ENCODE measurements around the gene RIN3. TPM values are rescaled to one million over a fixed set of nuclear protein-coding genes. Genes with fewer than 3 reads are reported as not detected.

Gene RIN3
- polyA plus RNA-seq, 3 donors, result 42.8 to 144 (median 54.6) TPM

GRCh38 chr14:92731622-92732115, 218.1 kb downstream of the RIN3 start:
- Mint-ChIP-seq H3K36me3 (peaks cover 2 to 11% of the 10 kb centered on the region in 2 donors), H3K27me3 (ENCODE audit: low read depth in 3 of 3) (peaks cover 9 to 44% (median 37%) of the 10 kb centered on the region in 3 donors), H3K27ac (peak overlapping the region in 1 of 7 donors; percentile 59), H3K4me3 (peak overlapping the region in 1 of 2 donors; percentile 61), H3K4me1 (peaks cover 24% of the 10 kb centered on the region), H3K9me3 (peaks cover 8 to 19% (median 13%) of the 10 kb centered on the region in 7 donors)
- no peak overlapping the region for H3K9ac ChIP-seq (ENCODE audit: insufficient read depth, low read length, poor library complexity, severe bottlenecking)
- H4K20me1 ChIP-seq (ENCODE audit: insufficient read depth, low read length), result no peaks in the 10 kb centered on the region
- intact Hi-C loops (cut with micrococcal nuclease), result no loop called here
- H3K9me3 ChIP-seq (replicated peaks in 1 of 2; ENCODE audit: control insufficient read depth in 1 of 2, insufficient read depth in 1 of 2, low read length in 2 of 2), result no peaks in the 10 kb centered on the region
- no peaks in the 10 kb centered on the region for H3K79me2 ChIP-seq (ENCODE audit: insufficient read depth, low read length)
- no peak for DNase-seq
- no peak overlapping the region for H2AFZ ChIP-seq (ENCODE audit: insufficient read depth, low read depth, low read length, poor library complexity, severe bottlenecking)
- no peak for TF ChIP-seq CTCF (IDR thresholded peaks at IDR 0.05)
- WGBS (ENCODE audit: insufficient coverage), result no CpG with 5 or more reads among the region's 3 CpGs
- H3K27me3 ChIP-seq (ENCODE audit: control insufficient read depth in 2 of 2, insufficient read depth in 2 of 2, low read length in 2 of 2), result peaks cover 2 to 6% of the 10 kb centered on the region in 2 donors
- no peak overlapping the region for H3K4me2 ChIP-seq (replicated peaks; ENCODE audit: extremely low read depth, low read length, poor library complexity, severe bottlenecking)
- H3K27ac ChIP-seq (ENCODE audit: low read depth in 1 of 2, low read length in 2 of 2), result no peak overlapping the region
- H3K4me3 ChIP-seq (replicated peaks in 1 of 3; ENCODE audit: low read depth in 2 of 3, low read length in 3 of 3), result no peak overlapping the region
- H3K36me3 ChIP-seq (replicated peaks in 1 of 2; ENCODE audit: control insufficient read depth in 1 of 2, insufficient read depth in 2 of 2, low read length in 2 of 2), result no peaks in the 10 kb centered on the region
- peaks cover 27 to 38% of the 10 kb centered on the region in 2 donors for H3K4me1 ChIP-seq (ENCODE audit: control insufficient read depth in 1 of 2, insufficient read depth in 2 of 2, low read length in 2 of 2)

GRCh38 chr14:92733007-92733406, 219.4 kb downstream of the RIN3 start:
- H3K27me3 ChIP-seq (ENCODE audit: control insufficient read depth in 2 of 2, insufficient read depth in 2 of 2, low read length in 2 of 2), result peaks cover 2 to 12% of the 10 kb centered on the region in 2 donors
- WGBS (ENCODE audit: insufficient coverage), result no CpG with 5 or more reads among the region's 4 CpGs
- Mint-ChIP-seq H3K9me3 (peaks cover 5 to 11% (median 10%) of the 10 kb centered on the region in 7 donors), H3K27ac (no peak overlapping the region), H3K4me3 (no peak overlapping the region), H3K27me3 (ENCODE audit: low read depth in 3 of 3) (peaks cover 6 to 47% (median 33%) of the 10 kb centered on the region in 3 donors), H3K36me3 (peaks cover 0 to 4% of the 10 kb centered on the region in 2 donors), H3K4me1 (peaks cover 15% of the 10 kb centered on the region)
- intact Hi-C loops (cut with micrococcal nuclease), result no loop called here
- no peak overlapping the region for H3K4me2 ChIP-seq (replicated peaks; ENCODE audit: extremely low read depth, low read length, poor library complexity, severe bottlenecking)
- no peak overlapping the region for H3K4me3 ChIP-seq (replicated peaks in 1 of 3; ENCODE audit: low read depth in 2 of 3, low read length in 3 of 3)
- peaks cover 18 to 25% of the 10 kb centered on the region in 2 donors for H3K4me1 ChIP-seq (ENCODE audit: control insufficient read depth in 1 of 2, insufficient read depth in 2 of 2, low read length in 2 of 2)
- no peak for TF ChIP-seq CTCF (IDR thresholded peaks at IDR 0.05)
- H2AFZ ChIP-seq (ENCODE audit: insufficient read depth, low read depth, low read length, poor library complexity, severe bottlenecking), result no peak overlapping the region
- no peak overlapping the region for H3K9ac ChIP-seq (ENCODE audit: insufficient read depth, low read length, poor library complexity, severe bottlenecking)
- DNase-seq, result no peak
- no peaks in the 10 kb centered on the region for H3K9me3 ChIP-seq (replicated peaks in 1 of 2; ENCODE audit: control insufficient read depth in 1 of 2, insufficient read depth in 1 of 2, low read length in 2 of 2)
- H3K36me3 ChIP-seq (replicated peaks in 1 of 2; ENCODE audit: control insufficient read depth in 1 of 2, insufficient read depth in 2 of 2, low read length in 2 of 2), result no peaks in the 10 kb centered on the region
- H4K20me1 ChIP-seq (ENCODE audit: insufficient read depth, low read length), result no peaks in the 10 kb centered on the region
- no peaks in the 10 kb centered on the region for H3K79me2 ChIP-seq (ENCODE audit: insufficient read depth, low read length)
- H3K27ac ChIP-seq (ENCODE audit: low read depth in 1 of 2, low read length in 2 of 2), result no peak overlapping the region
